Endodermal cell (in vitro differentiated cells): Measurements from ENCODE around the gene TLE6. TPM values are rescaled to one million over a fixed set of nuclear protein-coding genes. Genes with fewer than 3 reads are reported as not detected.
A peak's percentile ranks its signal among the peaks of the same experiment; 100 is the strongest.

ENCODE experiments used
- DNase-seq: peaks from one replicate; pipeline ENCODE4 v3.0.0-alpha.2; 2017
- H3K27ac ChIP-seq: 2 replicates; pipeline ENCODE4 v1.5.1; 2013; ENCODE audit warnings: mild to moderate bottlenecking, low read depth, low read length, moderate library complexity
- H3K27me3 ChIP-seq: 2 replicates; pipeline ENCODE4 v1.6.1; 2013; ENCODE audit warnings: mild to moderate bottlenecking, low read length, moderate library complexity; ENCODE audit not compliant: insufficient read depth, control insufficient read depth, poor library complexity, severe bottlenecking
- H3K36me3 ChIP-seq: 2 replicates; pipeline ENCODE4 v1.7.0; 2013; ENCODE audit warnings: mild to moderate bottlenecking, low read length, moderate library complexity; ENCODE audit not compliant: control insufficient read depth, insufficient read depth
- H3K4me1 ChIP-seq: one replicate; pipeline ENCODE4 v1.7.0; 2013; ENCODE audit warnings: low read length; ENCODE audit not compliant: control insufficient read depth, insufficient read depth
- H3K4me3 ChIP-seq: 2 replicates; pipeline ENCODE4 v1.5.1; 2013; ENCODE audit warnings: mild to moderate bottlenecking, low read length, moderate library complexity
- H3K9ac ChIP-seq: 2 replicates; pipeline ENCODE4 v1.6.1; 2013; ENCODE audit warnings: mild to moderate bottlenecking, low read length, moderate library complexity; ENCODE audit not compliant: poor library complexity, severe bottlenecking; ENCODE audit errors: extremely low read depth
- H3K9me3 ChIP-seq: 2 replicates; pipeline ENCODE4 v1.6.1; 2013; ENCODE audit warnings: mild to moderate bottlenecking, low read length, moderate library complexity; ENCODE audit not compliant: control insufficient read depth
- H3K27ac Mint-ChIP-seq: 2 replicates; pipeline ENCODE4 v1.8.0; 2020; ENCODE audit warnings: mixed read lengths
- H3K27me3 Mint-ChIP-seq: 2 replicates; pipeline ENCODE4 v1.8.0; 2021; ENCODE audit warnings: mild to moderate bottlenecking, mixed read lengths; ENCODE audit not compliant: insufficient read depth
- H3K36me3 Mint-ChIP-seq: 2 replicates; pipeline ENCODE4 v1.8.0; 2020; ENCODE audit warnings: low read depth, mixed read lengths
- H3K4me1 Mint-ChIP-seq: 2 replicates; pipeline ENCODE4 v1.8.0; 2020; ENCODE audit warnings: mixed read lengths
- H3K4me3 Mint-ChIP-seq: 2 replicates; pipeline ENCODE4 v1.8.0; 2020; ENCODE audit warnings: mild to moderate bottlenecking, moderate library complexity, mixed read lengths
- H3K9me3 Mint-ChIP-seq: 2 replicates; pipeline ENCODE4 v1.8.0; 2020; ENCODE audit warnings: mild to moderate bottlenecking, mixed read lengths
- CTCF ChIP-seq: fragments of 200-600 bp; sonication (generic); conservative IDR thresholded peaks from 2 replicates; pipeline ENCODE4 v1.5.0; 2021; ENCODE audit warnings: antibody characterized with exemption, mild to moderate bottlenecking
- WGBS, 2 experiments: methylation state at CpG; one replicate each; pipeline versions ENCODE4 v1.1.5 to v1.1.7; 2013; ENCODE audit warnings: missing lambda C conversion rate in 2 of 2, mixed read lengths in 1 of 2; ENCODE audit not compliant: insufficient coverage in 1 of 2, insufficient read length in 1 of 2; 5-methylcytosine and 5-hydroxymethylcytosine counted together
- total RNA-seq, 2 donors: library from RNA; stranded (reverse); fragmentation: NEBNext Ultra II Directional in 1 of 2; extraction: Animal tissue kit (Norgen Biotek cat#: 25700) in 1 of 2; gene quantifications; 2 replicates in 1 of 2; 3 replicates in 1 of 2; pipeline ENCODE4 v1.2.1, GENCODE V29; 2021

TLE6 gene
- total RNA-seq, 2 donors from 2014 or later, result 13.7 to 17.3 TPM

- Mint-ChIP-seq H3K4me1 (peaks cover 28% of the 10 kb centered on the region), H3K27ac (no peak within 1 kb of the TSS), H3K36me3 (no peaks in the 10 kb centered on the region), H3K4me3 (peak within 1 kb of the TSS; percentile 68), H3K9me3 (peaks cover 2% of the 10 kb centered on the region), H3K27me3 (peaks cover 73% of the 10 kb centered on the region)
- 5 to 14% methylated on average over 11 to 80 of the region's 85 CpGs for WGBS, 2 experiments
- Histone ChIP-seq H3K27me3 (peaks cover 27% of the 10 kb centered on the region), H3K9ac (peak within 1 kb of the TSS; percentile 11), H3K4me1 (peaks cover 8% of the 10 kb centered on the region), H3K27ac (no peak within 1 kb of the TSS), H3K4me3 (peak within 1 kb of the TSS; percentile 80), H3K9me3 (no peaks in the 10 kb centered on the region), H3K36me3 (peaks cover 5% of the 10 kb centered on the region)
- peak; percentile 50 for TF ChIP-seq CTCF
- DNase-seq, result peak; percentile 70
Measured at GRCh38 chr19:3029065-3029923, 51.9 kb downstream of the TLE6 start, which contains the start of gene TLE2. TSS of gene TLE2 (minus strand) at chr19:3029280. CDS start at chr19:3028904, 376 bp downstream.

- peaks cover 27% of the 10 kb centered on the region for H3K27me3 ChIP-seq
- peaks cover 5% of the 10 kb centered on the region for H3K36me3 ChIP-seq
- Mint-ChIP-seq H3K9me3 (peaks cover 2% of the 10 kb centered on the region), H3K27ac (no peak overlapping the region), H3K36me3 (no peaks in the 10 kb centered on the region), H3K4me1 (peaks cover 23% of the 10 kb centered on the region), H3K4me3 (no peak overlapping the region), H3K27me3 (peaks cover 61% of the 10 kb centered on the region)
- 76 to 84% methylated on average over 3 to 5 of the region's 5 CpGs for WGBS, 2 experiments
- H3K4me1 ChIP-seq, result no peaks in the 10 kb centered on the region
- no peak for TF ChIP-seq CTCF
- no peak for DNase-seq
- H3K27ac ChIP-seq, result no peak overlapping the region
- no peak overlapping the region for H3K9ac ChIP-seq
- no peaks in the 10 kb centered on the region for H3K9me3 ChIP-seq
- H3K4me3 ChIP-seq, result no peak overlapping the region
Measured at GRCh38 chr19:3031607-3031867, 54.2 kb downstream of the TLE6 start.

- H3K9me3 ChIP-seq, result no peaks in the 10 kb centered on the region
- peaks cover 15% of the 10 kb centered on the region for H3K27me3 ChIP-seq
- DNase-seq, result no peak
- Mint-ChIP-seq H3K4me1 (peaks cover 20% of the 10 kb centered on the region), H3K27me3 (peaks cover 47% of the 10 kb centered on the region), H3K9me3 (no peaks in the 10 kb centered on the region), H3K27ac (peak overlapping the region; percentile 98), H3K36me3 (no peaks in the 10 kb centered on the region), H3K4me3 (peak overlapping the region; percentile 66)
- no peaks in the 10 kb centered on the region for H3K4me1 ChIP-seq
- TF ChIP-seq CTCF, result no peak
- H3K9ac ChIP-seq, result peak overlapping the region; percentile 85
- 69 to 74% methylated on average over 5 to 11 of the region's 11 CpGs for WGBS, 2 experiments
- H3K36me3 ChIP-seq, result no peaks in the 10 kb centered on the region
- H3K27ac ChIP-seq, result no peak overlapping the region
- H3K4me3 ChIP-seq, result no peak overlapping the region
Measured at GRCh38 chr19:3033595-3034405, 56.4 kb downstream of the TLE6 start.
